Tibial artery (tissue), 4 donors: ENCODE measurements around the gene UNC79.
"Not testable (repeated sequence)": the region's sequence is repeated elsewhere in the genome, so short reads cannot be mapped to it uniquely, and the experiment has no call there.

Source experiments
- DNase-seq, 2 donors: peaks; one replicate each; pipeline ENCODE4 v3.0.0-alpha.2; 2019
- H3K27ac ChIP-seq, 2 donors: fragments of 200-600 bp; sonication (generic) in 1 of 2; 1 replicate in 1 of 2; 2 replicates in 1 of 2; pipeline ENCODE4 v1.5.1; 2018 to 2019; ENCODE audit warnings: mild to moderate bottlenecking in 1 of 2
- H3K27me3 ChIP-seq, 2 donors: fragments of 200-600 bp; sonication (generic) in 1 of 2; one replicate each; pipeline versions ENCODE4 v1.5.1 to v1.6.0; 2016 to 2019
- H3K36me3 ChIP-seq, 3 donors: fragments of 200-600 bp; sonication (generic) in 2 of 3; one replicate each; pipeline ENCODE4 v1.5.1; 2016 to 2019; ENCODE audit warnings: mild to moderate bottlenecking in 2 of 3
- H3K4me1 ChIP-seq, 4 donors: fragments of 200-600 bp; sonication (generic) in 2 of 4; 1 replicate in 3 of 4; 2 replicates in 1 of 4; pipeline ENCODE4 v1.5.1; 2016 to 2019
- H3K4me3 ChIP-seq, 2 donors: fragments of 200-600 bp; sonication (generic) in 1 of 2; 1 replicate in 1 of 2; 2 replicates in 1 of 2; pipeline ENCODE4 v1.5.1; 2018 to 2019; ENCODE audit warnings: mild to moderate bottlenecking in 2 of 2
- H3K9me3 ChIP-seq, 3 donors: fragments of 200-600 bp; sonication (generic) in 1 of 3; one replicate each; pipeline ENCODE4 v1.5.1; 2016 to 2019
- intact Hi-C: fragments of 100-400 bp; cut with DNase I; formaldehyde crosslinking; loops from one replicate; pipeline ENCODE4 v1.15.0; 2023; ENCODE audit warnings: low total_unique reads
- TF ChIP-seq, protein P1 (sequence below), 2 experiments: fragments of 200-600 bp in 1 of 2; fragments of 450-650 bp in 1 of 2; IDR thresholded peaks; one replicate each; pipeline ENCODE4 v1.5.1; 2017 to 2019; ENCODE audit warnings: antibody characterized with exemption in 2 of 2, mild to moderate bottlenecking in 1 of 2, moderate library complexity in 1 of 2

The UNC79 gene

DNA sequence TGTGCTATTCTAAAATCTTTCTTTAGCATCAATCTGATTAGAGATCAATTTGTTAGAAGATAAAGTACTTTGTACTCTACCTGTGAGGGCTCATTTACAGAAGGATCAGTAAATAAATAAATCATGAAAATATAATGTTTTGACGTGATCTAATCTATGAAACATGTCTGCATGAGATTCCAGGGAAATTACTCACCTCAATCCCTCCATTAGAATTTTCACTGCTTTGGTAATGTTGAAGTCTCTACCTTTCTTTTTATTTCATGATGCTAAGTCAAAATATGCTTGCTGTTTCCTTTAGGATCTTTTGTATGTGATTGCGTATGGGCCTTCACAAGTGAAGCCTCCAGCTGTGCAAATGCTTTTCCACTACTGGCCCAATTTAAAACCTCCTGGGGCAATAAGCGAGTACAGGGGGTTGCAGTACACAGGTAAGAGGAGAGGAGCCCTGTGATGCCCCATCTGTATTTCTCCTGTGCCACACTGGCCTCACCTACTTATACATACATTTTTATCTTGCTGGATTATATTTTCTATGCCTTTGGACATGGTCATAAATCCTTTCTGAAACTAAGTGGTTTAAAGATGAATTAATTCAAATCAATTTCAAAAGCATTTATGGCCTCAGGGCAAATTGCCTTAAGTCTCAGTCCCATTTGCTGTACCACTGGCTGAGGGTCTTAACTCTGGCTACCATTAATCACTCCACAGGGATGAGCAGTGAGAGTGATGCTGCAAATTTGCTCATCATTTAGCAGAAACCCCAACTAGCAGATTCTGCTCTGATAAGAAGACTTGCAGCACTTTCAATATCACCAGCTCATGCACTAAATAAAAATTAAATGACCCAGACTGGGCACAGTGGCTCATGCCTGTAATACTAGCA, 66.4 kb downstream of the UNC79 start:
- Histone ChIP-seq H3K36me3 (no peaks in the 10 kb centered on the region), H3K9me3 (no peaks in the 10 kb centered on the region), H3K27me3 (no peaks in the 10 kb centered on the region), H3K27ac (no peak overlapping the region), H3K4me3 (no peak overlapping the region), H3K4me1 (no peaks in the 10 kb centered on the region)
- TF ChIP-seq, protein P1, sequence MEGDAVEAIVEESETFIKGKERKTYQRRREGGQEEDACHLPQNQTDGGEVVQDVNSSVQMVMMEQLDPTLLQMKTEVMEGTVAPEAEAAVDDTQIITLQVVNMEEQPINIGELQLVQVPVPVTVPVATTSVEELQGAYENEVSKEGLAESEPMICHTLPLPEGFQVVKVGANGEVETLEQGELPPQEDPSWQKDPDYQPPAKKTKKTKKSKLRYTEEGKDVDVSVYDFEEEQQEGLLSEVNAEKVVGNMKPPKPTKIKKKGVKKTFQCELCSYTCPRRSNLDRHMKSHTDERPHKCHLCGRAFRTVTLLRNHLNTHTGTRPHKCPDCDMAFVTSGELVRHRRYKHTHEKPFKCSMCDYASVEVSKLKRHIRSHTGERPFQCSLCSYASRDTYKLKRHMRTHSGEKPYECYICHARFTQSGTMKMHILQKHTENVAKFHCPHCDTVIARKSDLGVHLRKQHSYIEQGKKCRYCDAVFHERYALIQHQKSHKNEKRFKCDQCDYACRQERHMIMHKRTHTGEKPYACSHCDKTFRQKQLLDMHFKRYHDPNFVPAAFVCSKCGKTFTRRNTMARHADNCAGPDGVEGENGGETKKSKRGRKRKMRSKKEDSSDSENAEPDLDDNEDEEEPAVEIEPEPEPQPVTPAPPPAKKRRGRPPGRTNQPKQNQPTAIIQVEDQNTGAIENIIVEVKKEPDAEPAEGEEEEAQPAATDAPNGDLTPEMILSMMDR (IDR thresholded peaks at IDR 0.05), result no peak
- intact Hi-C loops, result no loop called here
- DNase-seq, result no peak

- intact Hi-C loops, result no loop called here
- TF ChIP-seq, protein P1 (IDR thresholded peaks at IDR 0.05), result no peak
- Histone ChIP-seq H3K36me3 (no peaks in the 10 kb centered on the region), H3K4me1 (no peaks in the 10 kb centered on the region), H3K4me3 (no peak overlapping the region), H3K9me3 (no peaks in the 10 kb centered on the region), H3K27me3 (no peaks in the 10 kb centered on the region), H3K27ac (no peak overlapping the region)
- DNase-seq, result no peak
Observed at GRCh38 chr14:93510056-93510455, 79.3 kb downstream of the UNC79 start.

- H3K9me3 ChIP-seq, result no peaks in the 10 kb centered on the region
- intact Hi-C loops, result no loop called here
- H3K4me1 ChIP-seq, result no peaks in the 10 kb centered on the region
- H3K27me3 ChIP-seq, result no peaks in the 10 kb centered on the region
- no peak for DNase-seq
- H3K4me3 ChIP-seq, result no peak overlapping the region
- TF ChIP-seq, protein P1 (IDR thresholded peaks at IDR 0.05), result no peak
- H3K36me3 ChIP-seq, result no peaks in the 10 kb centered on the region
- no peak overlapping the region for H3K27ac ChIP-seq
Observed at GRCh38 chr14:93511001-93511400, 80.3 kb downstream of the UNC79 start.

DNA sequence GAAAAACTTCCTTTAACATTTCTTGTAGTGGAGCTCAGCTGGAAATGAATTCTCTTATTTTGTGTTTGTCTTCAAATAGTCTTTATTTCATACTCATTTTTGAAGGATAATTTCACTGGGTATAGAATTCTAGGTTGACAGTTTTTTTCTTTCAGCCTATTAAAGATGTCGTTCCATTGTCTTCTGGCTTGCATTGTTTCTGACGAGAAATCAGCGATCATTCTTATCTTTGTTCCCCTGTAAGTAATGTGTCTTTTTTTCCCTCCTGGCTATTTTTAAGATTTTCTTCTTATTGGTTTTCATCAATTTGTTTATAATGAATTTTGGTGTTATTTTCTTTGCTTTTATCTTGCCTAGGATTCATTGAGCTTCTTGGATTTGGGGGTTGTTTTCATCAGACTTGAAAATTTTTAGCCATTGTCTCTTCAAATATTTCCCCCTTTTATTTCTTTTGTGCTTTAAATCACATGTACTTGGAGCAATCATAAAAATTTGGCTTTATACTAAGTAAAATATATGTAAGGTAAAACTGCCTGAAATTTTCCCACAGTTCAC, 89.4 kb downstream of the UNC79 start:
- peaks cover 4 to 28% (median 17%) of the 10 kb centered on the region in 3 donors for H3K9me3 ChIP-seq

DNA sequence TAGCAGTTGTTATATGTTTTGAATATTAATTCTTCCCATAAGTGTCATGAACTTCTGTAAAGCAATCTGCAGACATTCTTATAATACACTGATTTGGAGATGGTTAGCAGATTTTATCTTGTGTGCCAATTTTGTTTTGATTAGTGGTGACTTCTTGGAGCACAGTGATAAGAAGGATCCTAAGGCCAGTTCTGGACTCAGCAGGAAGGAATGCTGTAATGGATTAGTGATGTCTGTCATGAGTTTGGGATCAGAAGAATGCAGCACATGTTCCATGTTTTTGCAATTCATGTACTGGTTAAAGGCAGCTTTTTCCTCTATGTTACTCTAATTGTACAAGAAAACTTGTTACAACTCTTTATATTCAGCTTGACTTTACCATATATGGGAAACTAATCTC, 91.5 kb downstream of the UNC79 start:
- TF ChIP-seq, protein P1 (IDR thresholded peaks at IDR 0.05), result no peak
- H3K4me1 ChIP-seq, result no peaks in the 10 kb centered on the region
- no peaks in the 10 kb centered on the region for H3K27me3 ChIP-seq
- no peak overlapping the region for H3K4me3 ChIP-seq
- intact Hi-C loops, result no loop called here
- H3K9me3 ChIP-seq, result peaks cover 4 to 28% (median 17%) of the 10 kb centered on the region in 3 donors
- no peak overlapping the region for H3K27ac ChIP-seq
- DNase-seq, result no peak
- H3K36me3 ChIP-seq, result no peaks in the 10 kb centered on the region

More for the DNA sequence above, 89.4 kb downstream of the UNC79 start:
- no peak for DNase-seq
- no peaks in the 10 kb centered on the region for H3K4me1 ChIP-seq
- H3K27ac ChIP-seq, result no peak overlapping the region
- no peak overlapping the region for H3K4me3 ChIP-seq
- TF ChIP-seq, protein P1 (IDR thresholded peaks at IDR 0.05), result no peak
- H3K27me3 ChIP-seq, result no peaks in the 10 kb centered on the region
- H3K36me3 ChIP-seq, result no peaks in the 10 kb centered on the region
- intact Hi-C loops, result no loop called here

DNA sequence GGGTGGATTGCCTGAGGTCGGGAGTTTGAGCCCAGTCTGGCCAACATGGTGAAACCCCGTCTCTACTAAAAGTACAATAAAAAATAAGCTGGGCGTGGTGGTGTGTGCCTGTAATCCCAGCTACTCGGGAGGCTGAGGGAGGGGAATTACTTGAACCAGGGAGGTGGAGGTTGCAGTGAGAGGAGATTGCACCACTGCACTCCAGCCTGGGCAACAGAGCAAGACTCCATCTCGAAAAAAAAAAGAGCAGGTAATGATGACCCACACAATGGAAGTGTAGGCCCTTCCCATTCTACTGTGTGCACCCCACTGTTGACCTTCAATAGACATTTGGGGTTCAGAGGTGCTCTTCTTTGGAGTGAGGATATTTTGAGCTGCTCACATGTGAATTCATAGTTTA, 94.5 kb downstream of the UNC79 start:
- H3K9me3 ChIP-seq, H3K27ac ChIP-seq, H3K27me3 ChIP-seq, DNase-seq, H3K36me3 ChIP-seq, intact Hi-C loops, H3K4me3 ChIP-seq, H3K4me1 ChIP-seq: not testable (repeated sequence)
